Muscle of arm (tissue), 12 donors: ENCODE data around the gene ADIG. TPM values are rescaled to one million over a fixed set of nuclear protein-coding genes. Genes with fewer than 3 reads are reported as not detected.
A peak's percentile ranks its signal among the peaks of the same experiment; 100 is the strongest.
"Not testable (repeated sequence)": the region's sequence is repeated elsewhere in the genome, so short reads cannot be mapped to it uniquely, and the experiment has no call there.

ENCODE experiments used
- DNase-seq: peaks from one replicate; pipeline ENCODE4 v3.0.0-alpha.2; 2013
- polyA plus RNA-seq, 12 donors: library from polyadenylated mRNA; unstranded; fragments of 120-200 nt; gene quantifications; one replicate each; pipeline ENCODE4 v1.2.1, GENCODE V29; 2013; ENCODE audit not compliant: insufficient read length in 12 of 12

The ADIG gene
- polyA plus RNA-seq, 12 donors = not detected

DNA sequence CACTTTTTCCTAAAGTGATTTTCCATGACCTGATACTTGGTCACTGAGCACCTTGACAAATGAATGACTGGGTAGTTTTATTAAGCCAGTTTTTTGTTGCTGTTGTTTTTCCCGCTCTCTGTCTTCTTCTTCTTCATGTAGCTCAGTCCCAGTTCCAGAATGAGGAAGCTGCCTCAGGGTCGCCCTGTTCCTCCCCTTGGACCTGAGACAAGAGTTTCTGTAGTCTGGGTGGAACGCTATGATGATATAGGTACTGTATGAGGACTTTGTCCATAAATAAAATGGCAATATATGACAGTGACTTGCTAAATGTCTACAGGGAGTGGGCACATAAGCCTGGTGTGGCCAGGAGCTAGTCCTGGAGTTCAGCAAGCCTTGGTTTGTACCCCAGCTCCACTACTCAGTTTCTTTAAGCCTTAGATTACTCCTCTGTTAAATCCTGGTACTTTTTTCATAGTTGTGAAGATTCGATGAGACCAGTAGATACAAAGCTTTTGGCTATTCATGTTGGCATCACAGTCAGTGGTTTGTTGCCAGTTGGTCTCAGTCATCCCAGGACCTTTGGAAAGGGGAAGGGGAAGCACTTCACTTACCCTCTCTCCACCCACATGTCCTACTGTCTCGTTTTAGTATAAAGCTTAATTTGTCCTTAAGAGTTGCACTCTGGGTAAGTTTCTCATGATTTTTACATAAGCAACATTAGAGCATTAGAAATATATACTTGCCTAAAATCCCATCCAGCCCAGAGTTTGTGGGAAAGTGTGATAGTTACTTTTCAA is 11.1 kb upstream of the ADIG start:
- DNase-seq = no peak

- DNase-seq = peak; percentile 49
Observed at GRCh38 chr20:38573413-38573812, 7.6 kb upstream of the ADIG start.

DNA sequence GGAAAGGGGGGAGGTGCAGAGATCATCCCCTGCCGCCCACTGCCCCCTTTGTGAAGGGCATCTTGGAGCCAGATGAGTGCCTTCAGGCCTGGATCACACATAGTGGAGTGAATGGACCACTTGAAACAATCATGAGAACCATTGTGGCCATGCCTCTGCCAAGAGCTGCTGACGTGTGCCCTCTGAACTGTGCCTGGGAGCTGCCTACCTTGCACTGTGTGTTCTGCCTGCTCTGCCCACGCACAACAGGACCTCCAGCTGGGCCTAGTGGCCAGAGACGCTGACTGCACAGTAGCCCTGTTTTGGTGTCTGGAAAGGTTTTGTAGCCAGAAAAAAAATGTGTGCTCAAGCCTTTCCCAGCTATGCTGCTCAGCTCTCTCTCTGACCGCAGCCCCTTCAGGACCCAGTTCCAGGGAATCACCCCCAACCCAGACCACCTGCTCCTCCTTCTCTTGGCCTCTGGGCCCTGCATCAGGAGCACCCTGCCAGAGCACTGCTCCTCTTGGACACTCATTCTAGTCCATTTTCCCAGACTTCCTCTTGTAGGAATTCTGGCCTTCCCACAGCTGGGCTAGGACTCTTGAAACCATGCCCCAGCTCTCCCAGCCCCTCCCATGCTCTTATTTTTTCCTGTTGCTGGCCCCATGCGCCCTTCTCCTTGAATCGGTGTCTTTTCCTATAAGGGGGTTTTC is 1.6 kb upstream of the ADIG start:
- DNase-seq = peak; percentile 49

DNA sequence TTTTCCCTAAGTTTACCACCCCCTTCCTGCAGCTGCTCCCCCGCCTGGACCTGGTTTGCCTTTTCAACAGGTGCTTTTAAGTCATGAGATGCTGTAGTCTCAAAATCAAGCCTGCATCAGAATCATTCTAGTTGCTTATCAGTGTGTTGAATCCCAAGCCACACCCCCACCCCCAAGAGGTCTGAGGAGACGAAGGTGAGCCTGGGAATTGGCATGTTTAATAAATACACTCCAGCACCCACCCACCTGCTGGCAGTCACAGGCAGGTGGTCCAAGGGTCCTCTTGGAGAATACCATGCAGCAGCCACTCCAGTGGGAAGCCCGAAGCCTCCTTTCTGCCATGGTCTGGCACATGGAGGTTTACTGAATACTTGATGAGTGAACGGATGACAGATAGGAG is 1.1 kb upstream of the ADIG start:
- DNase-seq = no peak

DNA sequence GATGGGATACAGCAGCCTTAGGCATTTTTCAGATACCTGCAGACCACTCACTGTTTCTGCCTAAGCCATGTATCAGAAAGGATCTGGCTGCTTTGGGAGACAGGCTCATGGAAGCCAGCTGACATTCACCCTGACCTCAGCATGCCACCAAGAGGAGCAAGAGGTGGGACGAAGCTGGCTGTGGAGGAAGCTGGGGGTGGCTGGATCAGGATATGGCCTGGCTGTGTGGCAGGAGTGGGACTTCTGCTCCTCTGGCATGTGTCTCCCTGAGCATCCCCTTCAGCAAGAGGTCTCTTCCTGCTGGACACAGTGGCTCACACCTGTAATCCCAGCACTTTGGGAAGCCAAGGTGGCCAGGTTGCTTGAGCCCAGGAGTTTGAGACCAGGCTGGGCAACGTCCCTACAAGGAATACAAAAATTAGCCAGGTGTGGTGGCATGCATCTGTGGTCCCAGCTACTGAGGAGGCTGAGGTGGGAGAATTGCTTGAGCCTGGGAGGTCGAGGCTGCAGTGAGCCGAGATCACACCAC is 897 bp downstream of the ADIG start:
- DNase-seq = no peak

- DNase-seq = no peak
Observed at GRCh38 chr20:38583306-38583705, 2.3 kb downstream of the ADIG start.

- no peak for DNase-seq
Observed at GRCh38 chr20:38584099-38584763, 3.2 kb downstream of the ADIG start.

GRCh38 chr20:38585404-38586180 is 4.6 kb downstream of the ADIG start:
- no peak for DNase-seq

- no peak for DNase-seq
Observed at GRCh38 chr20:38586181-38586525, 5.2 kb downstream of the ADIG start.

DNA sequence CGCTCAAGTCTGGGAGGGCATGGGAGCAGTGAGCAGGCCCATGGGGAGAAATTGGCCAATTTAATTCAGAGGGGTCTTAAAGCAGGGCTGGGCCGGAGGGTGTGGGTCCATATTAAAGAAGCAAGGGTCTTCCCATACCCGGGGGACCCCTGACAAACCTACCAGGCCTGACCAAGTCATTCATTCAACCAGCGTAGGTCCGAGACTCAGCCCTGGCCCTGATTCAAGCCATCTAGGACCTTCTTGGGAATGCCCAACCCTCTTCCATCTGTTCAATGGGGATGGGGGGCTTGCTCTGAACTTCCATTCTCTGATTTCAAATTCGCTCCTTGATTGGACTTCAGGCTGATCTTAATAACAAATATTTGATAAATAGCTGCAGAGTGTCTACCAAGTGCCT is 7.3 kb downstream of the ADIG start:
- DNase-seq = no peak

DNA sequence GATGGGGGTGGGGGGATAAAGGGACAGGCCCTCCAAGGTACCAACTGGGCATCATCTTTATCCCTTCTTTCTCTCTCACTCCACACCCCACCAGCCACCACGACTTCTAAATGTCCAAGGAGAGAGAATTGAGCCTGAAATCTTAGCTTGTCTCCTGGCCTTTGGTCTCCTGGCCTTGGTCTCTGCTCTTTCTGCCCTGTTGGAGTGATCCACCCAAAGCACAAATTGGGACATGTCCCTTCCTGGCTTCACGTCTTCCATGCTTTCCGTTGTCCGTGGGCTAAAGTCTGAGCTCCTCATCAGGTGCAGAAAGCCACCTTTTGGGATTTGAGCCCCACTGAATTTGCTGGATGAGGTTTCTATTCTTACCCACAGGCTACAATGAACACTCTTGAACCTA is 8.4 kb downstream of the ADIG start:
- DNase-seq = no peak

- DNase-seq = no peak
Observed at GRCh38 chr20:38589967-38590675, 9.1 kb downstream of the ADIG start.

GRCh38 chr20:38590676-38591473 is 9.9 kb downstream of the ADIG start:
- DNase-seq = no peak

DNA sequence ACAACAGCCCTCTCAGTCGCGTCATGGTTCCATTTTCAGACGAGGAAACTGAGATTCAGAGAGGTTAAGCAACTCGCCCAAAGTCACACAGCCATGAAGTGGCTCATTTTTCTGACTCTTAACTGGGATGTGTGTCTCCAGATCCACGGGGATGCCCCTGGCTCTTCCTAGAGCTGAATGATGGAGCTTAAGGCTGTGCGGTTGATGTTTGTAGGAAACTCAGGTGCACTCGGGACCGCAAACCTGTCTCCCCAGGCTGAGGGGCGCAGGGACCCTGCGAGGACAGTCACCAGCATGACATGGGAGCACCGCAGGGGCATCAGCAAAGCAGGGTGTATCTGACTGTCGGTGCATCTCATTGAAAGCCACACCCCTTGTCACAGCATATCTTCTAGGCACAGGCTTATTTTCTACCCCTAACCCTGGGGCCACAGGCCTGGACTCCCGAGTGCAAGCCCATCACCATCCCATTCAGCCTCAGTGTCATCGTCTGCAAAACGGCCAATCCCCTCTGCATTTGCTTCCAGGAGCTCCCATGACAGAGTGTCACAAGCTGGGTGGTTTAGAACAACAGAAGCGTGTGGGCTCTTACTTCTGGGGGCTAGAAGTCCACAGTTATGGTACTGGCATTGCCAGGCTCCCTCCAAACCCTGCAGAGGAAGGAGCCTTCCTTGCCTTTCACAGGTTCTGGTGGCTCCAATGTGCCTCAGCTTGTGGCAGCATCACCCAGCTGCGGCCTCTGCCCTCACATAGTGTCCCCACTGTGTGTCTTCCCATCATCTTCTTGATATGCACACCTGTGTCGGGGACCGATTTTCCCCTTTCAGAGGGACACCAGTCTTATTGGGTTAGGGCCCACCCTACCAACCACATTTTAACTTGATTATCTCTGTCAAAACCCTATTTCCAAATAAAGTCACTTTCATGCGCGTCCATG is 10.7 kb downstream of the ADIG start:
- no peak for DNase-seq

DNA sequence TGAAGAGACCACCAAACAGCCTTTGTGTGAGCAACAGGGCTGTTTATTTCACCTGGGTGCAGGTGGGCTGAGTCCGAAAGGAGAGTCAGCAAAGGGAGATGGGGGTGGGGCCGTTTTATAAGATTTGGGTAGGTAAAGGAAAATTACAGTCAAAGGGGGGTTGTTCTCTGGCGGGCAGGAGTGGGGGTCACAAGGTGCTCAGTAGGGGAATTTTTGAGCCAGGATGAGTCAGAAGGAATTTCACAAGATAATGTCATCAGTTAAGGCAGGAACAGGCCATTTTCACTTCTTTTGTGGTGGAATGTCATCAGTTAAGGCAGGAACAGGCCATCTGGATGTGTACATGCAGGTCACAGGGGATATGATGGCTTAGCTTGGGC is 11.4 kb downstream of the ADIG start:
- DNase-seq = not testable (repeated sequence)

DNA sequence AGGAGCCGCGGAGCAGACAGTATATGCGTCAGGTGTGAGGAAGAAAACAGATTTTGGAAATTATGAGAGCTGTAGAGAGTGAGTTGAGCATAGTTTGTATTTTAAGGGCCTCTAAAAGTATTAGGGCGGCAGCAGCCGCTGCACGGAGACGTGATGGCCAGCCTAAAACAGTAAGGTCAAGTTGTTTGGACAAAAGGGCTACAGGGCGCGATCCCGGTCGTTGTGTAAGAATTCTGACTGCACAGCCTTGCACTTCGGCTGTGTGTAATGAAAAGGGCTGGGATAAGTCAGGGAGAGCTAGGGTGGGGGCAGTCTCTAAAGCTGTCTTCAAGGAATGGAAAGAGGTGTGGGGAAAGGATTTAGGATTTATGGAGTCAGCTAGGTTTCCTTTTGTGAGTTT is 13.3 kb downstream of the ADIG start:
- not testable (repeated sequence) for DNase-seq

DNA sequence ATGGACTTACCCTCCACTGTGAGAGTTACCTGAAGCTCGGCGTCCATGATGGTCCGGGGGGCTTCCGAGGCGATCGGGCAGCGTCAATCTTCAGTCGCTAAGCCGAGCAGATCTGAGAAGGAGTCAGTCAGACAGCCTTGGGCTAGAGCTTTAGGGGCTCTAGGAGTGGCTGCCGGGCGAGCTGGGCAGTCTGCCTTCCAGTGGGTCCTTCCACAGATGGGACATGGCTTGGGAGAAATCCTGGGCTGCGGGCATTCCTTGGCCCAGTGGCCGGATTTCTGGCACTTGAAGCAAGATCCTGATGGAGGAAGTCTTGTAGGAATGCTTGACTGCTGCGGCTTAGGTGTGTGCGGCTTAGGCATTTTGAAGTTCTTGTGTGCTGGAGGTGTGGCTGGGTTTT is 14.9 kb downstream of the ADIG start:
- not testable (repeated sequence) for DNase-seq

GRCh38 chr20:38599410-38599882 is 18.4 kb downstream of the ADIG start:
- no peak for DNase-seq

DNA sequence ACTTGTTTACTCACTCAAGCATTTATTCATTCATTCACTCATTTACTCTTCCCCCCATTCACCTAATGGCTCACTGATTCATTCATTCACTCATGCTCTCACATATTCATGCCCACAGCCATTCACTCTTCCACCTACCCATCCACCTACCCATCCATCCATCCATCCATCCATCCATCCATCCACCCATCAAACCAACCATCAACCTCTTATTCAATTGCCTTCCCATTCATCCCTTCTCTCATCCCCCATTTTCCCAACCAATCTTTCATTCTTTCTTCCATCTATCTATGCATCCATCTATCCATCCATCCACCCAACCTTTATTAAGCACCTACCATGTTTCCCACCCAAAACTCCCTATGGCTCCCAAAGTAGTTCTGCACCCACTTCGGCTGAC is 19.1 kb downstream of the ADIG start:
- no peak for DNase-seq
